Left ventricle myocardium inferior (tissue), 1 donor: ENCODE measurements around the gene LIG4. TPM values are rescaled to one million over a fixed set of nuclear protein-coding genes. Genes with fewer than 3 reads are reported as not detected.

ENCODE experiments used
- DNase-seq: peaks from one replicate; pipeline ENCODE4 v3.0.0-alpha.2; 2020
- H3K27ac ChIP-seq: fragments of 200-600 bp; replicated peaks from 2 replicates; pipeline ENCODE4 v1.8.0; 2021
- H3K27me3 ChIP-seq: fragments of 200-600 bp; 2 replicates; pipeline ENCODE4 v1.8.0; 2021; ENCODE audit warnings: low read depth
- H3K36me3 ChIP-seq: fragments of 200-600 bp; 2 replicates; pipeline ENCODE4 v1.8.0; 2021
- H3K4me1 ChIP-seq: fragments of 200-600 bp; 2 replicates; pipeline ENCODE4 v1.8.0; 2021
- H3K4me3 ChIP-seq: fragments of 200-600 bp; 2 replicates; pipeline ENCODE4 v1.8.0; 2021; ENCODE audit warnings: mild to moderate bottlenecking, moderate library complexity
- H3K9me3 ChIP-seq: fragments of 200-600 bp; replicated peaks from 2 replicates; pipeline ENCODE4 v1.8.0; 2021
- intact Hi-C: fragments of 100-400 bp; cut with micrococcal nuclease; formaldehyde crosslinking; loops from one replicate; pipeline ENCODE4 v1.11.0; 2022
- total RNA-seq: library from RNA; stranded (reverse); fragmentation: NEBNext Ultra II Directional; extraction: Animal tissue kit (Norgen Biotek cat#: 25700); gene quantifications from one replicate; pipeline ENCODE4 v1.2.1, GENCODE V29; 2021
- TF ChIP-seq, protein P1 (sequence below): fragments of 200-600 bp; IDR thresholded peaks from 2 replicates; pipeline ENCODE4 v1.8.0; 2021; ENCODE audit warnings: antibody characterized with exemption, mild to moderate bottlenecking, borderline replicate concordance
- donor health status: DM: no; HTN: yes; CAD: no; lungs with severe emphysema.

The LIG4 gene
- total RNA-seq, 1 donor from 2014 or later: 8.1 TPM

DNA sequence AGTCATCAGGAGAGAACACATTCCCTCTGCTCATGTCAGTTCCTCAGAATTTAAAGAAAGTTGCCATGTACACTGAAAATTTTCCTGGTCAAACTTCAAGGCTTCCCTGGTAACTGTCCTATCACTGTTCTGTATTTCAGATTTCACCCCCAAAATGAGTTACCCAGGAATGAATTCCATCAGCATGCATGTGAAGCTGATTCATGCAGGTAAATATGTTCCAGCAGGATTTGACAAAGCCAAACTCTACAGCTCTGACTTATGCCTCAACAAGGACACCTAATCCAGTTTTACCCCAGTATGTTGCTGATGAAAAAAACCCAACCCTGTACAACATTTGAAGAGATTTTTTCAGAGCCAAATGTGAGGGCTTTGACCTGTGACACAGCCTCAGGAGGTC is 21.5 kb downstream of the LIG4 start:
- Histone ChIP-seq H3K4me1 (no peaks in the 10 kb centered on the region), H3K4me3 (no peak overlapping the region), H3K27me3 (peaks cover 14% of the 10 kb centered on the region), H3K36me3 (no peaks in the 10 kb centered on the region), H3K9me3 (peaks cover 12% of the 10 kb centered on the region), H3K27ac (no peak overlapping the region)
- intact Hi-C loops: no loop called here
- no peak for DNase-seq
- TF ChIP-seq, protein P1, sequence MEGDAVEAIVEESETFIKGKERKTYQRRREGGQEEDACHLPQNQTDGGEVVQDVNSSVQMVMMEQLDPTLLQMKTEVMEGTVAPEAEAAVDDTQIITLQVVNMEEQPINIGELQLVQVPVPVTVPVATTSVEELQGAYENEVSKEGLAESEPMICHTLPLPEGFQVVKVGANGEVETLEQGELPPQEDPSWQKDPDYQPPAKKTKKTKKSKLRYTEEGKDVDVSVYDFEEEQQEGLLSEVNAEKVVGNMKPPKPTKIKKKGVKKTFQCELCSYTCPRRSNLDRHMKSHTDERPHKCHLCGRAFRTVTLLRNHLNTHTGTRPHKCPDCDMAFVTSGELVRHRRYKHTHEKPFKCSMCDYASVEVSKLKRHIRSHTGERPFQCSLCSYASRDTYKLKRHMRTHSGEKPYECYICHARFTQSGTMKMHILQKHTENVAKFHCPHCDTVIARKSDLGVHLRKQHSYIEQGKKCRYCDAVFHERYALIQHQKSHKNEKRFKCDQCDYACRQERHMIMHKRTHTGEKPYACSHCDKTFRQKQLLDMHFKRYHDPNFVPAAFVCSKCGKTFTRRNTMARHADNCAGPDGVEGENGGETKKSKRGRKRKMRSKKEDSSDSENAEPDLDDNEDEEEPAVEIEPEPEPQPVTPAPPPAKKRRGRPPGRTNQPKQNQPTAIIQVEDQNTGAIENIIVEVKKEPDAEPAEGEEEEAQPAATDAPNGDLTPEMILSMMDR: no peak

DNA sequence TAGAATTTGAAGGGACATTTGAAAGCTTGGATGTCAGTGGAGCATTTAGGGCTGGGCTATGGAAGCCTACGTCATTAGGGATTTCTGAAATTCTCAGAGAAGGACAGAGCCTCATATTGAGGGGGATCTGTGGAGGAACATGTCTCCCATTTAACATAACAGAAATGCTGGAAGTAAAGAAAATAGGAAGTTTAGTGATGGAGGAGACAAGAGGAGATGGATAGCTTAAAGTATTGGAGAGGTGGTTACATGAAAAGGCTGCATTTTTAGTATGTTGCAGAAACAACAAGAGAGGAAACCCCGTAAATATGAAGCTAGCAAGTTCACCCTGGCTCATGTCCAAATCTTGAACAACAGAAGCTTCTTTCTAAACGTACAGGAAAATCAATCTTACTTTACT is 24.4 kb downstream of the LIG4 start:
- H3K4me3 ChIP-seq: no peak overlapping the region
- no peak for DNase-seq
- intact Hi-C loops: no loop called here
- peaks cover 12% of the 10 kb centered on the region for H3K9me3 ChIP-seq
- no peaks in the 10 kb centered on the region for H3K4me1 ChIP-seq
- TF ChIP-seq, protein P1: no peak
- no peak overlapping the region for H3K27ac ChIP-seq
- no peaks in the 10 kb centered on the region for H3K36me3 ChIP-seq
- peaks cover 33% of the 10 kb centered on the region for H3K27me3 ChIP-seq

DNA sequence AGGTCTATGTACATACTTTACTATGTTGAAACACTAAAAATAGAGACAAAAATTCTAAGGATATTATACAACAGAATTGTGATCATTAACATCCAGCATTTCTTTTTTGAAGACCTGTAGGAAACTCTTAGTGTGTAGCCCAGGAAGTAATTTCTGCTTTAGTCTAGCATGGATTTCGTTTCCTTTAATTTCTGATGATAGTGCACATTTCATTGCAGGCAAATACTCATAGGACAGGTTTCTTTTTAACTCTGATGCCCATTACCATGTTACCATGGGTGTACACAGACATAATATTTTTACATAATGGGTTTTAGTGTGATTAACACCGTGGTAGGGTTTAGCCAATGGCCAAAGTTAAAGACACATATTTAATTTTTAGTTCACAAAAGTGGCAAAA is 27.1 kb downstream of the LIG4 start:
- TF ChIP-seq, protein P1: no peak
- peaks cover 30% of the 10 kb centered on the region for H3K27me3 ChIP-seq
- H3K4me3 ChIP-seq: no peak overlapping the region
- no peak overlapping the region for H3K27ac ChIP-seq
- H3K9me3 ChIP-seq: no peaks in the 10 kb centered on the region
- no peaks in the 10 kb centered on the region for H3K4me1 ChIP-seq
- H3K36me3 ChIP-seq: no peaks in the 10 kb centered on the region
- intact Hi-C loops: no loop called here
- DNase-seq: no peak

DNA sequence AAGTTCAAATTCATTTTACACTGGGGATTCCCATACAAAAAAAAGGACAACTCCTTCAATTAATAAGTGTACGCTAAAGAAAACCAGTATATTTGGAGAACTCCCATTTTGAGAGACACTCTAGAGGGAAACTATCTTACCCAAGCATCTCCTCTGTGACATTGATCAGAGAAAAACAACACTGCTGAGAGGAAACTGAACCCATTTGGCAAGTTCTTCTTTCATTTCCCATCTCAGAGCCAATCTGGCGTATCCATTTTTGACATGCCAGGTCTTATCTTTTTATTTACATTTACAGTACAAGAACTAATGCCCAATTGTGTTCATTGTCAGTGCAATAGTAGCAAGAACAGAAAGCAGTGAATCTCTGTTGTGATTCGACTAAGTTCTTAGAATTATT is 30.1 kb downstream of the LIG4 start:
- H3K27ac ChIP-seq: no peak overlapping the region
- no peak for DNase-seq
- no peaks in the 10 kb centered on the region for H3K36me3 ChIP-seq
- H3K4me1 ChIP-seq: no peaks in the 10 kb centered on the region
- TF ChIP-seq, protein P1: no peak
- peaks cover 36% of the 10 kb centered on the region for H3K27me3 ChIP-seq
- intact Hi-C loops: no loop called here
- H3K9me3 ChIP-seq: no peaks in the 10 kb centered on the region
- H3K4me3 ChIP-seq: no peak overlapping the region

DNA sequence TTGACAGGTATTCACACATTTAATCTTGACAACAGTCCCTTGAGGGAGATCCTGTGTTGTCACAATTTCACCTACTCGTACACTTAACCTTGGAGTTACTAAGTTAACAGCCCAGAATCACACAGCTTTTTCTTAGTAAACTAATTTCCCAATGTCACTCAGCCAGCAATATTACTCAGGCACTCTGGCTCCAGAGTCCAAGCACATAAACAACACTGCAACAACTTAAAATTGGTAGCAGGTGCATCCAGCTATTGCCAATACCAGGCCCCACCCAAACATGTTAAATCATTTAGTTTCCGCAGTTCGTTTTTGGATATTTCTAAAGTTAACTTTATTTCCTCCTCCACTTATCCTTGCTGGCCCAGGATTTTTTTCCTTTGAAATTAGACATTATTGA is 32.7 kb downstream of the LIG4 start:
- no peaks in the 10 kb centered on the region for H3K4me1 ChIP-seq
- no peak for DNase-seq
- no peaks in the 10 kb centered on the region for H3K9me3 ChIP-seq
- no peak overlapping the region for H3K27ac ChIP-seq
- intact Hi-C loops: no loop called here
- no peak overlapping the region for H3K4me3 ChIP-seq
- no peaks in the 10 kb centered on the region for H3K36me3 ChIP-seq
- peaks cover 15% of the 10 kb centered on the region for H3K27me3 ChIP-seq
- TF ChIP-seq, protein P1: no peak

DNA sequence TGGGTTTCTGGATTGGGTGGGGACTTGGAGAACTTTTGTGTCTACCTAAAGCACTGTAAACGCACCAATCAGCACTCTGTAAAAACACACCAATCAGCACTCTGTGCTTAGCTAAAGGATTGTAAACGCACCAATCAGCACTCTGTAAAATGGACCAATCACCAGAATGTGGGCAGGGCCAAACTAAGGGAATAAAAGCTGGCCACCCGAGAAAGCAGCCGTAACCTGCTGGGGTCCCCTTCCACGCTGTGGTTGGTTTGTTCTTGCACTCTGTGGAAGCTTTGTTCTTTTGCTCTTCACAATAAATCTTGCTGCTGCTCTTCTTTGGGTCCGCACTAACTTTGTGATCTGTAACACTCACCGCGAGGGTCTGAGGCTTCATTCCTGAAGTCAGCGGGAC is 37.3 kb downstream of the LIG4 start:
- H3K36me3 ChIP-seq: no peaks in the 10 kb centered on the region
- TF ChIP-seq, protein P1: no peak
- no peak overlapping the region for H3K4me3 ChIP-seq
- H3K9me3 ChIP-seq: peaks cover 21% of the 10 kb centered on the region
- DNase-seq: no peak
- no peak overlapping the region for H3K27ac ChIP-seq
- peaks cover 5% of the 10 kb centered on the region for H3K27me3 ChIP-seq
- no peaks in the 10 kb centered on the region for H3K4me1 ChIP-seq
- intact Hi-C loops: no loop called here
